Measurements from ENCODE around the gene JAKMIP2.
"Not testable (repeated sequence)": the region's sequence is repeated elsewhere in the genome, so short reads cannot be mapped to it uniquely, and the experiment has no call there.

JAKMIP2 gene

DNA sequence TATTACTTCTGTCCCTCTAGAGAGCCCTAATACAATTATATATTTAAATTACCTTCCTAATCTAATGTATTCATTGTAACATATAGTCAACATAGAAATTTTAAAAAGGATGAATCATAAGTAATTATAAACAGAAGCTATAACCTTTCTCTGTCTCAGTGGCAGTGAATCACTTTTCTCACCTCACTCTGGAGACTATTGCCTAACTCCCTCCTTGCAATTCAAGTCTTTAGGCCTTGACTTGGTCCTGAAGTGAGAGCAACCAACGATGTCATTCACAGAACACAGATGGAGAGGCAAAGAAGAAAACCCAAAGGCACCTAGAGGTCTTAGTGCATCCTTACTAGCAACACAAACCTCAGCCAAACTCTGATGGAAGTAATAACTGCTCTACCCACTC lies 139.4 kb downstream of the JAKMIP2 start:
- DNase-seq = no peak

GRCh38 chr5:147642666-147643065 lies 139.9 kb downstream of the JAKMIP2 start:
- no peak for DNase-seq

DNA sequence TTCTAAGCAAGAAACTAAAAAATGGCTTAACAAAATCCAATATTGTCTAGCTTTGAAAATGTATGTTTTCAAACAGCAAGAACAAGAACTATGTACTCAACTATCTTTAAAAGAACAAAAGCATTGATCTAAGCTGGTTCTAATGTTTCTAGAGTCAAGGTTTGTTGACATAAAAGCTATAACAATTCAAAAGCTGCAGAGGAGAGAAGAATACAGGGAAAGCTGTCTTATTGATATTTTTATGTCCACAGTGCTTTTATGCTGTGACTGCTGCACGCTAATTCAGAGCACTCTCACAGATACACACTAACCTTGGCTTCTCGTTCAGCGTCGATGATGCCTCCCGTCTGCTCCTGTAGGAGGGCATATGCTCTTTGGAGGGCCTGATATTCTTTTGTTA lies 143.2 kb downstream of the JAKMIP2 start:
- DNase-seq = no peak

- no peak for DNase-seq
These were observed 145.9 kb downstream of the JAKMIP2 start for GRCh38 chr5:147636729-147636984.

DNA sequence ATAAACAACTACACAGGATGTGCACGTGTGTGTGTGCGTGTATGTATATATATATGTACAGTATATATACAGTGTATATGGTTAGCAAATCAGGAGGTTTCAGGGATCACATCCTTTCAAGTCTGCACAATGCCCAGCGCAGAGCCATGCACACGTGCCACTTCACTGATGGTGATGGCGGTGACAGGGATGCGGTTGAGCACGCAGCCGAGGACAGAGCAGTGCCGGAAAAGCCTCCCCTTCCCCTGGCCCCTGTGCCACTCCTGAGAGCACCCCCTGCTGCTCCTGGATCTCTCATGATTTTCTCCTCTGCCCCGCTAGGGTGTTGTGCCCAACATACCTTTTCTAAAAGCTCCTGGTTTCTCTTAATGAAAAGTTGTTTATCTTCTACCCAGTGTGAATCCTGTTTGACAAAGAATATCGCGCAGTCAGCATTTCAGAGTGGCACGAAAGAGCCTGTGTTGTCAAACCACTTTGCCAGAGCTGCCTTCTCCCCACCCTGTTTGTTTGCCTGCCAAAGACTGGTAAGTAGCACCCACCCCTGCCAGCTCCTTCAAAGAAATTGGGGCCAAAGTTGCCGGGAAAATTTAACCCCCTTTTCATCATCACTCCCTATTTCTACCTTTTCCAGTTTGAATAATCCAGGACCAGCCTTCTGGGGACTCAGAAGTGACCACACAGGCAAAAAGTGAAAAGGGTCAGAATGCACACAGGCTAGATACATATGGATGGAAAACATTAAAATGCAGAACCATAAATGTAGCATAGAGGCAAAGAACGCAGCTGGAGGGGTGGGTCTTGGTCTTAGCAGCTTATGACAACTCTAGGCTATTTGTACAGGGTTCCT lies 146.4 kb downstream of the JAKMIP2 start:
- no peak for DNase-seq

DNA sequence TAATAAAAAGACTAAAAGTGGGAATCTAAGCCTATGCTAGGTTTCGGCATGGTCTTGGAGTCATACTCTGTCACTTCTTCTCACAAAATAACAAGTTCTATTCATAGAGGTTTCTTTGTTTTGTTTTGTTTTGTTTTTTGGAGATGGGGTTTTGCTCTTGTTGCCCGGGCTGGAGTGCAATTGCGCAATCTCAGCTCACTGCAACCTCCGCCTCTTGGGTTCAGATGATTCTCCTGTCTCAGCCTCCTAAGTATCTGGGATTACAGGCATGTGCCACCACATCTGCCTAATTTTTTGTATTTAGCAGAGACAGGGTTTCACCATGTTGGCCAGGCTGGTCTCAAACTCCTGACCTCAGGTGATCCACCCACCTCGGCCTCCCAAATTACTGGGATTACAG lies 147.1 kb downstream of the JAKMIP2 start:
- DNase-seq = not testable (repeated sequence)

DNA sequence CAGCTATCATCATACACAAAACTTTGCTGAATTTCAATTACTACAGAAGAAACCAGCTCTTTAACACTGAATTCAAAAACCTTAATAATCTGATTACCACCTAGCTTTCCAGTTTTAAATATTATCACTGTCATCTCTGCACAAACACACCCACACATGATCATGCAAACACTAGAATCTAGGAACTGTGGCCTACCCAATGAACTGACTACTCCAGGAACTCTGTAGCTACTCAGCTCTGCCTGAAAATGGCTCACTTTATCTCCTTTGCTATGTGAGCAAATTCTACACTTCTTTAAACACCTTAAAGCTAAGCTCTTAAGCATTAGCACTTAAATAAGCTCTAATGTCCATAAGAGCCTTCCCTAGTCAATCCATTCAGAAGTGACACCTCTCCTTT lies 149.4 kb downstream of the JAKMIP2 start:
- no peak for DNase-seq

- DNase-seq = no peak
These were observed 151.0 kb downstream of the JAKMIP2 start for GRCh38 chr5:147631428-147632003.

DNA sequence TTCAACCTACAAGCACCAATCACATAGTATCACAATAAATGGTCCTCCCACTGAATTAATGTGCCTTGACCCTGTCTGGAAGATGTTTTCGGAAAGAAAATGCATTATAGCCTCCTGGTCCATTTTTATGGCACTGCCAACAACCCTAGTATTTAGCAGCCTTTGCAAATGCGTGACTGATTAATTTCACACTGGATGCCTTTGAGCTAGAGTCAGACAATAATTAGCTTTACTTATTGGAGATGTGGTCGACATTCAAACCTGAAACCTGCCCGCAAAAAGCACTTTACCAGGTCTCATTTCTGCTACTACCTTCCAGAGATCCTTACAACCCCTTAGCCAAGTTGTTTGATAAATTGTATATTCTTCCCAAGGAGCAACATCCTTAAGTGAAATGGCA lies 153.3 kb downstream of the JAKMIP2 start:
- DNase-seq = no peak

GRCh38 chr5:147628058-147628895 lies 154.3 kb downstream of the JAKMIP2 start:
- DNase-seq = no peak

GRCh38 chr5:147626464-147626863 lies 156.1 kb downstream of the JAKMIP2 start:
- DNase-seq = no peak

GRCh38 chr5:147621016-147621415 lies 161.5 kb downstream of the JAKMIP2 start:
- no peak for DNase-seq

GRCh38 chr5:147619281-147619878 lies 163.1 kb downstream of the JAKMIP2 start:
- no peak for DNase-seq

- DNase-seq = no peak
These were observed 164.7 kb downstream of the JAKMIP2 start for GRCh38 chr5:147617711-147618350.

- DNase-seq = no peak
These were observed 165.3 kb downstream of the JAKMIP2 start for GRCh38 chr5:147617191-147617606.

- DNase-seq = no peak
These were observed 166.1 kb downstream of the JAKMIP2 start for GRCh38 chr5:147616421-147616820.

GRCh38 chr5:147613359-147613758 lies 169.2 kb downstream of the JAKMIP2 start:
- no peak for DNase-seq

GRCh38 chr5:147611483-147611882 lies 171.0 kb downstream of the JAKMIP2 start:
- no peak for DNase-seq

- DNase-seq = no peak
These were observed 171.7 kb downstream of the JAKMIP2 start for GRCh38 chr5:147610798-147611197.

DNA sequence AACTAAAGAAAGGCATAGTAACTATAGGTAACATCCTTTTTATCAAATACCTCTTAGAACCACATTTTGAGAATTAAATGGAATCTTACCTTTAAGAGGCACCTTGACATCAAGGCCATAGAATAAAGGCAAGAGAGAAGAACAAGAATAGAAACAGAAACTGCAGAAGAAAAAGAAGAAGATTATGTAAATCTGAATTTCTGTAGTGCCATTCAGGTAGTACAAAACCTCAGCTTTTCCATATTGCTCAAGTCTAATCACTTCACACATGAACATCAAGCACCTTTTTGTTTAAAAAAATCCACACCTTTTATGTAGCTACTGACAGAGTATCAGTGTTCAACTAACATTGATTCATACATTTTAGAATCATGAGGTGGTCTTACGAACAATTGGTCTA lies 180.9 kb downstream of the JAKMIP2 start:
- DNase-seq = no peak

GRCh38 chr5:147591120-147591519 lies 191.4 kb downstream of the JAKMIP2 start:
- DNase-seq = no peak

DNA sequence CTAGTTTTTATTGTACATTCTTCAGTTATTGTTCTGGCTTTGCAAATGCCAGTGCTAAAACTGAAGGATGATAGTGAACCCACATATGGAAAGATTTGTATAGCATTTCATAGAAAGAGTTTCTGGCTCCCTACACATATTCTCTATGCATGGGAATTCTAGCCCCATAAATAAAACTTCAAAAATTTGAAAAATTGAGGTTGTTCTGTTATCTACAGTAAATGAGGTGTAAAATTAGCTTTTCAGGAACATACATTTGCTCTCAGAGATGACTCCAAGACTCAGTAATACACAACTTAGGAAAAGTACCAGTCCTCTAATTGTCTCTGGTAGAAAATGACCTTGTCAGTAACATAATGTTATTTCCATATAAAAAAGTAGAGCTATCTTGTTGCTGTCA lies 192.4 kb downstream of the JAKMIP2 start:
- no peak for DNase-seq

DNA sequence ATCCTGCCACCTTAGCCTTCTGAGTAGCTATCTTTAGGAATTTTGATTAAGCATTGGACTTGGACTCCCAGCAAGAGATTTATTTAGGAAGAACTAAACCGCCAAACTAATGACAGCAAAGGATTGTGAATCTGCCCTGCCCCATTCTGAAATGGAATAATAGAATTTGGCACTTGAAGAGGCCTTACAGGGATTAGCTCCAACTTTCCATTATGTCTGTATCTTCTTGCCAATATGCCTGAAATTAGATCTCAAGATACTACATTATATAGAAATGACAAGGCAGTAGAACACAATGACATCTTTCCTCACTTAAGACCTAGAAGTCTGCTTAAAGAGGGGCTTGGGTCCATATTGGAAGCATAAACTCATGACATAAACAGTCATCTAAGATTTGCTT lies 195.7 kb downstream of the JAKMIP2 start:
- DNase-seq = no peak
